NT2/D1 (cell line): Measurements from ENCODE around the gene DDX10.

Source experiments
- DNase-seq: peaks from one replicate; pipeline ENCODE4 v3.0.0-alpha.2; 2011; ENCODE audit warnings: low read depth, low spot score
- H3K27me3 ChIP-seq: 2 replicates; pipeline ENCODE4 v1.6.0; 2011; ENCODE audit warnings: mild to moderate bottlenecking; ENCODE audit not compliant: insufficient read length, insufficient read depth
- H3K36me3 ChIP-seq: 2 replicates; pipeline ENCODE4 v1.6.1; 2011; ENCODE audit warnings: mild to moderate bottlenecking, low read length, mixed read lengths; ENCODE audit not compliant: insufficient read depth, insufficient read length
- H3K4me1 ChIP-seq: 2 replicates; pipeline ENCODE4 v1.5.1; 2011; ENCODE audit not compliant: insufficient read depth, insufficient read length
- H3K4me3 ChIP-seq: 2 replicates; pipeline ENCODE4 v1.5.1; 2011; ENCODE audit warnings: low read depth; ENCODE audit not compliant: insufficient read length
- H3K9ac ChIP-seq: 2 replicates; pipeline ENCODE4 v1.6.0; 2011; ENCODE audit warnings: low read depth; ENCODE audit not compliant: insufficient read length
- H3K9me3 ChIP-seq: 2 replicates; pipeline ENCODE4 v1.5.1; 2011; ENCODE audit warnings: mild to moderate bottlenecking, low read length; ENCODE audit not compliant: insufficient read depth
- SUZ12 ChIP-seq: IDR thresholded peaks from 2 replicates; pipeline ENCODE4 v1.6.1; 2011; ENCODE audit not compliant: insufficient read length, insufficient read depth; ENCODE audit errors: extremely low read depth
- YY1 ChIP-seq: IDR thresholded peaks from 2 replicates; pipeline ENCODE4 v1.6.1; 2011; ENCODE audit not compliant: insufficient read length, insufficient read depth
- ZNF274 ChIP-seq: IDR thresholded peaks from 2 replicates; pipeline ENCODE4 v1.6.1; 2011; ENCODE audit warnings: mild to moderate bottlenecking, low read depth, low read length

DDX10 gene

GRCh38 chr11:108672786-108673185, 7.9 kb downstream of the DDX10 start:
- no peak for TF ChIP-seq SUZ12
- no peak for TF ChIP-seq YY1
- no peak for TF ChIP-seq ZNF274
- no peak overlapping the region for H3K9ac ChIP-seq
- no peaks in the 10 kb centered on the region for H3K4me1 ChIP-seq
- H3K27me3 ChIP-seq: no peaks in the 10 kb centered on the region
- no peak for DNase-seq
- peaks cover 55% of the 10 kb centered on the region for H3K36me3 ChIP-seq
- no peak overlapping the region for H3K4me3 ChIP-seq
- H3K9me3 ChIP-seq: no peaks in the 10 kb centered on the region

- Histone ChIP-seq H3K4me1 (no peaks in the 10 kb centered on the region), H3K9me3 (no peaks in the 10 kb centered on the region), H3K4me3 (no peak overlapping the region), H3K36me3 (peaks cover 49% of the 10 kb centered on the region), H3K9ac (no peak overlapping the region), H3K27me3 (no peaks in the 10 kb centered on the region)
- no peak for DNase-seq
- TF ChIP-seq ZNF274 (no peak), YY1 (no peak), SUZ12 (no peak)
Observed at GRCh38 chr11:108679045-108679444, 14.2 kb downstream of the DDX10 start.

GRCh38 chr11:108680271-108680670, 15.4 kb downstream of the DDX10 start:
- H3K4me1 ChIP-seq: no peaks in the 10 kb centered on the region
- no peaks in the 10 kb centered on the region for H3K27me3 ChIP-seq
- no peak for DNase-seq
- H3K36me3 ChIP-seq: peaks cover 42% of the 10 kb centered on the region
- no peak overlapping the region for H3K9ac ChIP-seq
- no peak for TF ChIP-seq YY1
- TF ChIP-seq ZNF274: no peak
- TF ChIP-seq SUZ12: no peak
- H3K4me3 ChIP-seq: no peak overlapping the region
- no peaks in the 10 kb centered on the region for H3K9me3 ChIP-seq

GRCh38 chr11:108685419-108686130, 20.7 kb downstream of the DDX10 start:
- Histone ChIP-seq H3K4me3 (no peak overlapping the region), H3K4me1 (no peaks in the 10 kb centered on the region), H3K36me3 (peaks cover 28% of the 10 kb centered on the region), H3K9me3 (no peaks in the 10 kb centered on the region), H3K27me3 (no peaks in the 10 kb centered on the region), H3K9ac (no peak overlapping the region)
- DNase-seq: no peak
- no peak for TF ChIP-seq SUZ12
- no peak for TF ChIP-seq ZNF274
- TF ChIP-seq YY1: no peak

GRCh38 chr11:108693852-108694251, 29.0 kb downstream of the DDX10 start:
- no peak for DNase-seq
- H3K9me3 ChIP-seq: no peaks in the 10 kb centered on the region
- TF ChIP-seq YY1 (no peak), SUZ12 (no peak), ZNF274 (no peak)
- no peak overlapping the region for H3K9ac ChIP-seq
- no peaks in the 10 kb centered on the region for H3K27me3 ChIP-seq
- H3K4me1 ChIP-seq: no peaks in the 10 kb centered on the region
- no peak overlapping the region for H3K4me3 ChIP-seq
- H3K36me3 ChIP-seq: peaks cover 62% of the 10 kb centered on the region

GRCh38 chr11:108694846-108695245, 30.0 kb downstream of the DDX10 start:
- no peak for TF ChIP-seq ZNF274
- no peak for TF ChIP-seq SUZ12
- no peak for TF ChIP-seq YY1
- no peaks in the 10 kb centered on the region for H3K27me3 ChIP-seq
- DNase-seq: no peak
- H3K9ac ChIP-seq: no peak overlapping the region
- H3K4me3 ChIP-seq: no peak overlapping the region
- H3K36me3 ChIP-seq: peaks cover 65% of the 10 kb centered on the region
- H3K9me3 ChIP-seq: no peaks in the 10 kb centered on the region
- no peaks in the 10 kb centered on the region for H3K4me1 ChIP-seq

- no peaks in the 10 kb centered on the region for H3K4me1 ChIP-seq
- TF ChIP-seq YY1: no peak
- TF ChIP-seq SUZ12: no peak
- no peak for TF ChIP-seq ZNF274
- DNase-seq: peak; percentile 39
- no peak overlapping the region for H3K4me3 ChIP-seq
- no peaks in the 10 kb centered on the region for H3K9me3 ChIP-seq
- H3K36me3 ChIP-seq: peaks cover 52% of the 10 kb centered on the region
- H3K27me3 ChIP-seq: no peaks in the 10 kb centered on the region
- no peak overlapping the region for H3K9ac ChIP-seq
Observed at GRCh38 chr11:108697872-108698473, 33.1 kb downstream of the DDX10 start.
